ENCODE results near the gene FAR2.

DNA sequence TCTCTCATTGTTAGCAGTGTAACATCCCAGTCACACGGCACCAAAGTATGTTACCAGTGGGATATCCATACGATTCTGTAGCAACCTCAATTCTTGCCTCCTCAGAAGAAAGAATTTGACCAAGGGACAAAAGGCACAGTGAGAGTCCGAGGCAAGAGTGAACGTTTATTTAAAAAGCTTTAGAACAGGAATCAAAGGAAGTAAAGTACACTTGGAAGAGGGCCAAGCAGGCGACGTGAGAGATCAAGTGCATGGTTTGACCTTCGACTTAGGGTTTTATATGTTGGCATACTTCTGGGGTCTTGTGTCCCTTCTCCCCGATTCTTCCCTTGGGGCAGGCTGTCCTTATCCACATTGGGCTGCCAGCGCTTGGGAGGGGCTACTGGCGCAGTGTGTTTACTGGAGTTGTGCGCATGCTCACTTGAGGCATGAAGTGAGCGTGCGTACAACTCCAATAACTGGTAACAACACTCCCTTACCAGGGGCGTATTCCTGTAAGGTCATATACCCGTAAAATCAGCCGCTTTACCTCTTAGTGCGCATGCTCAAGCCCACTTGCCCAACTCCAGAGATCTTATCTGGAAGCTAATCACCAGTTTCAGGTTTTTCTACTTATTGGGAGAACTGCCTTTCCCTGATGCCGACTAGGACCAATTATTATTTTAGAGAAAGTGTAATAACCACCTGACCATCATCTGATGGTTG lies 71.7 kb downstream of the FAR2 start:
- TF ChIP-seq EZH2phosphoT487 (IDR thresholded peaks at IDR 0.05; ENCODE audit: borderline replicate concordance, low read depth, low read length) (no peak), CTCF (conservative IDR thresholded peaks at IDR 0.05; ENCODE audit: low read length) (no peak)
